ENCODE data around the gene EFHC2. TPM values are rescaled to one million over a fixed set of nuclear protein-coding genes. Genes with fewer than 3 reads are reported as not detected.

Gene EFHC2
- total and polyA plus RNA-seq, 2 of the 8 experiments (the other 6 are each of a cell fraction or from before 2014, with no cell fraction given) = 1.8 to 3.4 TPM

DNA sequence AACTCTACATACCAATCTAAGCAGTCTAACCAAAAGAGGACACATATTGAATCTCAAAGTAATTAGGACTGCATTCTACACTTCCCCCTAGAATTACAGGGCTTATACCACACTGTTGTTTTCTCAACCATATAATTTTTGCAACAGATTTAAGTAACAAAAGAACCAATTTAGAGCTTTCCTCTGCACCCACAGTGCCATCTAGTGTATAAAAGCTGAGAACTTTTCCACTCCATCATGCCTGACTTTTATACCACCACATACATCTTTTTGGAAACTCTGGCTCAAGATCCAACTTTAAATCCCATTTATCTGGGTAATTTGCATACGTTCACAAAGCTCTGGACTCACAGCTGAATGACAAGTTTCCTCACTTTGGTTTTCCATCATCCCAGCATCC, 99.5 kb downstream of the EFHC2 start (continued):
- TF ChIP-seq, protein P1, sequence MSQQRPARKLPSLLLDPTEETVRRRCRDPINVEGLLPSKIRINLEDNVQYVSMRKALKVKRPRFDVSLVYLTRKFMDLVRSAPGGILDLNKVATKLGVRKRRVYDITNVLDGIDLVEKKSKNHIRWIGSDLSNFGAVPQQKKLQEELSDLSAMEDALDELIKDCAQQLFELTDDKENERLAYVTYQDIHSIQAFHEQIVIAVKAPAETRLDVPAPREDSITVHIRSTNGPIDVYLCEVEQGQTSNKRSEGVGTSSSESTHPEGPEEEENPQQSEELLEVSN (IDR thresholded peaks at IDR 0.05) = no peak
- TF ChIP-seq SRF (IDR thresholded peaks at IDR 0.05; ENCODE audit: low read depth, low read length) = no peak
